K562 (cell line): ENCODE results near the gene USP35. TPM values are rescaled to one million over a fixed set of nuclear protein-coding genes. Genes with fewer than 3 reads are reported as not detected.

Source experiments
- ATF7 ChIP-seq: fragments of 450-650 bp; IDR thresholded peaks from 2 replicates; pipeline ENCODE4 v1.7.1; 2014; ENCODE audit warnings: mild to moderate bottlenecking, moderate library complexity
- CBFA2T3 ChIP-seq: fragments of 450-650 bp; IDR thresholded peaks from 2 replicates; pipeline ENCODE4 v1.6.1; 2017
- DMBX1 ChIP-seq: fragments of 250-450 bp; sonication (Bioruptor Pico); IDR thresholded peaks from 2 replicates; pipeline ENCODE4 v1.8.0; 2022; ENCODE audit warnings: inconsistent platforms, mild to moderate bottlenecking, moderate library complexity, borderline replicate concordance
- HOXB6 ChIP-seq: fragments of 250-450 bp; sonication (Bioruptor Pico); IDR thresholded peaks from 2 replicates; pipeline ENCODE4 v1.5.1; 2022; ENCODE audit warnings: mild to moderate bottlenecking, borderline replicate concordance
- KAT2B ChIP-seq: IDR thresholded peaks from one replicate; pipeline ENCODE4 v1.6.1; 2012; ENCODE audit warnings: low read depth, mild to moderate bottlenecking, control low read depth, inconsistent platforms, low read length, moderate library complexity
- MTA1 ChIP-seq: fragments of 450-650 bp; IDR thresholded peaks from 2 replicates; pipeline ENCODE4 v1.6.1; 2017; ENCODE audit warnings: borderline replicate concordance
- POU5F1 ChIP-seq: fragments of 150-350 bp; IDR thresholded peaks from 2 replicates; pipeline ENCODE4 v1.6.1; 2014; ENCODE audit warnings: borderline replicate concordance, low read length, low read depth, mild to moderate bottlenecking; ENCODE audit not compliant: partially characterized antibody
- PRMT5 ChIP-seq: sonication (generic); formaldehyde crosslinking; IDR thresholded peaks from 2 replicates; pipeline ENCODE4 v1.5.0; 2020; ENCODE audit warnings: missing genetic modification reagents
- PTBP1 ChIP-seq: fragments of 200-400 bp; formaldehyde crosslinking; IDR thresholded peaks from 2 replicates; pipeline ENCODE4 v1.6.1; 2017; ENCODE audit warnings: low read depth, low read length
- SRSF9 ChIP-seq: fragments of 200-400 bp; formaldehyde crosslinking; IDR thresholded peaks from 2 replicates; pipeline ENCODE4 v1.6.1; 2017; ENCODE audit warnings: low read depth, low read length, borderline replicate concordance
- XRCC4 ChIP-seq: IDR thresholded peaks from one replicate; pipeline ENCODE4 v1.6.1; 2011; ENCODE audit not compliant: insufficient read depth, insufficient read length; ENCODE audit errors: extremely low read depth
- ZNF695 ChIP-seq: fragments of 450-650 bp; formaldehyde crosslinking; IDR thresholded peaks from 2 replicates; pipeline ENCODE4 v1.4.0; 2020; ENCODE audit warnings: mild to moderate bottlenecking, moderate library complexity
- polyA plus RNA-seq, 8 experiments: library from polyadenylated mRNA; depleted of rRNA in 4 of 8; stranded (reverse) in 5 of 8; unstranded in 3 of 8; fragments of >200 nt; fragmentation: Nextera tagmentation in 2 of 8; fragmentation: Illumina TruSeq in 1 of 8; extraction: Ambion mirVana in 2 of 8; extraction: Trizol in 1 of 8; gene quantifications; 2 replicates each; pipeline versions ENCODE4 v1.2.1 to v1.2.3, GENCODE V29; 2011 to 2014; ENCODE audit warnings: inconsistent platforms in 1 of 8, missing spikeins in 1 of 8
- total RNA-seq, 7 experiments: library from RNA; depleted of rRNA in 6 of 7; stranded (reverse); fragments of >200 nt in 6 of 7; fragmentation: Illumina TruSeq in 2 of 7; extraction: Trizol in 2 of 7; gene quantifications; 2 replicates each; pipeline versions ENCODE4 v1.2.1 to v1.2.3, GENCODE V29; 2011 to 2021; ENCODE audit warnings: low replicate concordance in 1 of 7
- TF ChIP-seq, protein P1 (sequence below): fragments of 450-650 bp; IDR thresholded peaks from 2 replicates; pipeline ENCODE4 v1.6.1; 2016; ENCODE audit warnings: antibody characterized with exemption
- TF ChIP-seq, protein P2 (sequence below): sonication (generic); formaldehyde crosslinking; IDR thresholded peaks from 2 replicates; pipeline ENCODE4 v1.8.0; 2022; ENCODE audit warnings: mild to moderate bottlenecking, missing genetic modification reagents
- TF ChIP-seq, protein P3 (sequence below), 2 experiments: fragments of 200-800 bp in 1 of 2; sonication (Bioruptor generic) in 1 of 2; sonication (generic) in 1 of 2; formaldehyde crosslinking in 1 of 2; IDR thresholded peaks in 1 of 2; conservative IDR thresholded peaks in 1 of 2; 2 replicates each; pipeline versions ENCODE4 v1.5.0 to v1.6.1; 2016 to 2020; ENCODE audit warnings: missing compliant biosample characterization in 1 of 2, missing genetic modification characterization in 1 of 2, missing genetic modification reagents in 1 of 2
- TF ChIP-seq, protein P4 (sequence below), 2 experiments: fragments of 450-650 bp; conservative IDR thresholded peaks; 2 replicates each; pipeline ENCODE4 v1.6.1; 2017; ENCODE audit warnings: mild to moderate bottlenecking in 2 of 2, moderate library complexity in 2 of 2

The USP35 gene
- total and polyA plus RNA-seq, 9 of the 15 experiments (the other 6 are each of a cell fraction or from before 2014, with no cell fraction given): 0.01 to 4.8 (median 3.6) TPM

DNA sequence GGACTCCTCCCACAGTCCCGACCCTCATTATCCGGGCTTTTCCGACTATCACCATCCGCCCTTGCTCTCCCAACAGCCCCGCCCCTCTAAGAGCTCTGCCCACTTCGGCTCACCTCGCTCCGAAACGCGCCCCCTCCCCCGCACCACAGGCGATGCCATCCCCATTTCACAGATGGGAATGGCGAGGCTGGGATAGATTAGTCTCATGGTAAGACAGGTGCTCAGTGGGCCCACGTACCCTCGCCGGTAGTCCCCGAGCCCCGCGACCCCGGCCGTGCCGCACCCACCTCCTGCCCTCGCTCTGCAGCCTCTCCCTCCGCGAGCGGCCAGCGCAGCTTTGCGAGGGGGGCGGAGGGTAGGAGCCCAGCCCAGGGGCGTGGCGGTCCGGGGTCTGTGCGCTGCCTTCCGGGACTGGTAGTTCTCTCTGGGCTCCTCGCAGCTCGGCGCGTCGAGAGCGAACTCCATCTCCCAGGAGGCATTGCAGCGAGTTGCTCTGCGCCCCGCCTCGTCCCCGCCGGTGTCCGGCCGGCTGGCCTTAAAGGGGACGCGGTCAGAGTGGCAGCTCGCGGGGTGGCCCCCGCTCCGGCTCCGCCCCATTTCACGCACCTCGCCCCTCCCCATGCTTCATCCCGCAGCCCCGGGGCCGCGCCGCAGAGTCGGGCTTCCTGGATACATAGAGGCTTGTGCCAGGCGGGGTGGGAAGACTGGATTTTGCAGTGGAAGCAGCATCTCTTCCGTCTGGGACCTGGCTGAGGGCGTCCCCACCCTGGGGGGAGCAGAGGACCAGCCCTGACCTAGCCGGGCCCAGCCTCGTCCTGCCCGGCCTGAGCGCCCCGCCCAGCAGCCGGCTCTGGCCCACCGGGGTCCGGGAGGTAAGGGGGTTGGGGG, at the start of gene USP35, which contains the start of gene KCTD21 (continued):
- TF ChIP-seq XRCC4 (no peak), ZNF695 (CRISPR knock-in tag) (no peak), SRSF9 (no peak), PRMT5 (CRISPR knock-in tag) (no peak), ATF7 (peak; percentile 72), DMBX1 (CRISPR knock-in tag) (peak; percentile 84), POU5F1 (peak; percentile 6), HOXB6 (no peak), CBFA2T3 (0 out of 2 replicates have a peak, but pooled peaks have one; percentile 4), KAT2B (no peak), PTBP1 (peak; percentile 93), MTA1 (peak; percentile 54; the same call in 1 of the 2 replicates)
- TF ChIP-seq, protein P1, sequence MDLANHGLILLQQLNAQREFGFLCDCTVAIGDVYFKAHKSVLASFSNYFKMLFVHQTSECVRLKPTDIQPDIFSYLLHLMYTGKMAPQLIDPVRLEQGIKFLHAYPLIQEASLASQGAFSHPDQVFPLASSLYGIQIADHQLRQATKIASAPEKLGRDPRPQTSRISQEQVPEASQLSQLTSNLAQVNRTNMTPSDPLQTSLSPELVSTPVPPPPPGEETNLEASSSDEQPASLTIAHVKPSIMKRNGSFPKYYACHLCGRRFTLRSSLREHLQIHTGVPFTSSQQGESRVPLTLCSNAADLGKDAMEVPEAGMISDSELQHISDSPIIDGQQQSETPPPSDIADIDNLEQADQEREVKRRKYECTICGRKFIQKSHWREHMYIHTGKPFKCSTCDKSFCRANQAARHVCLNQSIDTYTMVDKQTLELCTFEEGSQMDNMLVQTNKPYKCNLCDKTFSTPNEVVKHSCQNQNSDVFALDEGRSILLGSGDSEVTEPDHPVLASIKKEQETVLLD: peak; percentile 25; the same call in 1 of the 2 replicates
- TF ChIP-seq, protein P2, sequence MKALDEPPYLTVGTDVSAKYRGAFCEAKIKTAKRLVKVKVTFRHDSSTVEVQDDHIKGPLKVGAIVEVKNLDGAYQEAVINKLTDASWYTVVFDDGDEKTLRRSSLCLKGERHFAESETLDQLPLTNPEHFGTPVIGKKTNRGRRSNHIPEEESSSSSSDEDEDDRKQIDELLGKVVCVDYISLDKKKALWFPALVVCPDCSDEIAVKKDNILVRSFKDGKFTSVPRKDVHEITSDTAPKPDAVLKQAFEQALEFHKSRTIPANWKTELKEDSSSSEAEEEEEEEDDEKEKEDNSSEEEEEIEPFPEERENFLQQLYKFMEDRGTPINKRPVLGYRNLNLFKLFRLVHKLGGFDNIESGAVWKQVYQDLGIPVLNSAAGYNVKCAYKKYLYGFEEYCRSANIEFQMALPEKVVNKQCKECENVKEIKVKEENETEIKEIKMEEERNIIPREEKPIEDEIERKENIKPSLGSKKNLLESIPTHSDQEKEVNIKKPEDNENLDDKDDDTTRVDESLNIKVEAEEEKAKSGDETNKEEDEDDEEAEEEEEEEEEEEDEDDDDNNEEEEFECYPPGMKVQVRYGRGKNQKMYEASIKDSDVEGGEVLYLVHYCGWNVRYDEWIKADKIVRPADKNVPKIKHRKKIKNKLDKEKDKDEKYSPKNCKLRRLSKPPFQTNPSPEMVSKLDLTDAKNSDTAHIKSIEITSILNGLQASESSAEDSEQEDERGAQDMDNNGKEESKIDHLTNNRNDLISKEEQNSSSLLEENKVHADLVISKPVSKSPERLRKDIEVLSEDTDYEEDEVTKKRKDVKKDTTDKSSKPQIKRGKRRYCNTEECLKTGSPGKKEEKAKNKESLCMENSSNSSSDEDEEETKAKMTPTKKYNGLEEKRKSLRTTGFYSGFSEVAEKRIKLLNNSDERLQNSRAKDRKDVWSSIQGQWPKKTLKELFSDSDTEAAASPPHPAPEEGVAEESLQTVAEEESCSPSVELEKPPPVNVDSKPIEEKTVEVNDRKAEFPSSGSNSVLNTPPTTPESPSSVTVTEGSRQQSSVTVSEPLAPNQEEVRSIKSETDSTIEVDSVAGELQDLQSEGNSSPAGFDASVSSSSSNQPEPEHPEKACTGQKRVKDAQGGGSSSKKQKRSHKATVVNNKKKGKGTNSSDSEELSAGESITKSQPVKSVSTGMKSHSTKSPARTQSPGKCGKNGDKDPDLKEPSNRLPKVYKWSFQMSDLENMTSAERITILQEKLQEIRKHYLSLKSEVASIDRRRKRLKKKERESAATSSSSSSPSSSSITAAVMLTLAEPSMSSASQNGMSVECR (CRISPR knock-in tag): peak; percentile 66
- TF ChIP-seq, protein P3, sequence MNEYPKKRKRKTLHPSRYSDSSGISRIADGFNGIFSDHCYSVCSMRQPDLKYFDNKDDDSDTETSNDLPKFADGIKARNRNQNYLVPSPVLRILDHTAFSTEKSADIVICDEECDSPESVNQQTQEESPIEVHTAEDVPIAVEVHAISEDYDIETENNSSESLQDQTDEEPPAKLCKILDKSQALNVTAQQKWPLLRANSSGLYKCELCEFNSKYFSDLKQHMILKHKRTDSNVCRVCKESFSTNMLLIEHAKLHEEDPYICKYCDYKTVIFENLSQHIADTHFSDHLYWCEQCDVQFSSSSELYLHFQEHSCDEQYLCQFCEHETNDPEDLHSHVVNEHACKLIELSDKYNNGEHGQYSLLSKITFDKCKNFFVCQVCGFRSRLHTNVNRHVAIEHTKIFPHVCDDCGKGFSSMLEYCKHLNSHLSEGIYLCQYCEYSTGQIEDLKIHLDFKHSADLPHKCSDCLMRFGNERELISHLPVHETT (CRISPR knock-in tag; conservative IDR thresholded peaks at IDR 0.05 in 1 of 2, IDR thresholded peaks at IDR 0.05 in 1 of 2): peak in 1 of 2 experiments; percentile 54; a peak in 1 of 4 replicates
- TF ChIP-seq, protein P4, sequence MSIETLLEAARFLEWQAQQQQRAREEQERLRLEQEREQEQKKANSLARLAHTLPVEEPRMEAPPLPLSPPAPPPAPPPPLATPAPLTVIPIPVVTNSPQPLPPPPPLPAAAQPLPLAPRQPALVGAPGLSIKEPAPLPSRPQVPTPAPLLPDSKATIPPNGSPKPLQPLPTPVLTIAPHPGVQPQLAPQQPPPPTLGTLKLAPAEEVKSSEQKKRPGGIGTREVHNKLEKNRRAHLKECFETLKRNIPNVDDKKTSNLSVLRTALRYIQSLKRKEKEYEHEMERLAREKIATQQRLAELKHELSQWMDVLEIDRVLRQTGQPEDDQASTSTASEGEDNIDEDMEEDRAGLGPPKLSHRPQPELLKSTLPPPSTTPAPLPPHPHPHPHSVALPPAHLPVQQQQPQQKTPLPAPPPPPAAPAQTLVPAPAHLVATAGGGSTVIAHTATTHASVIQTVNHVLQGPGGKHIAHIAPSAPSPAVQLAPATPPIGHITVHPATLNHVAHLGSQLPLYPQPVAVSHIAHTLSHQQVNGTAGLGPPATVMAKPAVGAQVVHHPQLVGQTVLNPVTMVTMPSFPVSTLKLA (conservative IDR thresholded peaks at IDR 0.05): peak; percentile 73 to 89
